ENCODE results near the gene TERT. TPM values are rescaled to one million over a fixed set of nuclear protein-coding genes. Genes with fewer than 3 reads are reported as not detected.

The TERT gene
- polyA plus RNA-seq, 3 donors: 0.17 to 0.43 (median 0.28) TPM

GRCh38 chr5:1265026-1265425, 29.8 kb downstream of the TERT start:
- no peak for DNase-seq (ENCODE audit: low read depth in 3 of 3, low spot score in 2 of 3)

GRCh38 chr5:1264211-1264610, 30.7 kb downstream of the TERT start:
- DNase-seq (ENCODE audit: low read depth in 3 of 3, low spot score in 2 of 3): no peak

- no peak for DNase-seq (ENCODE audit: low read depth in 3 of 3, low spot score in 2 of 3)
These were observed 32.5 kb downstream of the TERT start for GRCh38 chr5:1262381-1262780.

- DNase-seq (ENCODE audit: low read depth in 3 of 3, low spot score in 2 of 3): no peak
These were observed 33.2 kb downstream of the TERT start for GRCh38 chr5:1261643-1262042.

GRCh38 chr5:1259806-1260480, 34.9 kb downstream of the TERT start:
- no peak for DNase-seq (ENCODE audit: low read depth in 3 of 3, low spot score in 2 of 3)

GRCh38 chr5:1257841-1258240, 37.0 kb downstream of the TERT start:
- no peak for DNase-seq (ENCODE audit: low read depth in 3 of 3, low spot score in 2 of 3)

- DNase-seq (ENCODE audit: low read depth in 3 of 3, low spot score in 2 of 3): no peak
These were observed 37.5 kb downstream of the TERT start for GRCh38 chr5:1257363-1257762.

GRCh38 chr5:1256776-1257175, 38.1 kb downstream of the TERT start:
- DNase-seq (ENCODE audit: low read depth in 3 of 3, low spot score in 2 of 3): no peak

GRCh38 chr5:1255081-1255561, 39.7 kb downstream of the TERT start:
- DNase-seq (ENCODE audit: low read depth in 3 of 3, low spot score in 2 of 3): no peak

GRCh38 chr5:1254196-1254595, 40.7 kb downstream of the TERT start:
- DNase-seq (ENCODE audit: low read depth in 3 of 3, low spot score in 2 of 3): no peak

- DNase-seq (ENCODE audit: low read depth in 3 of 3, low spot score in 2 of 3): no peak
These were observed 41.3 kb downstream of the TERT start for GRCh38 chr5:1253456-1254105.

- no peak for DNase-seq (ENCODE audit: low read depth in 3 of 3, low spot score in 2 of 3)
These were observed 42.2 kb downstream of the TERT start for GRCh38 chr5:1252681-1253080.

GRCh38 chr5:1251678-1252580, 42.9 kb downstream of the TERT start:
- DNase-seq (ENCODE audit: low read depth in 3 of 3, low spot score in 2 of 3): no peak

GRCh38 chr5:1249366-1250280, 45.2 kb downstream of the TERT start:
- DNase-seq (ENCODE audit: low read depth in 3 of 3, low spot score in 2 of 3): no peak

GRCh38 chr5:1247811-1248210, 47.1 kb downstream of the TERT start:
- no peak for DNase-seq (ENCODE audit: low read depth in 3 of 3, low spot score in 2 of 3)

- DNase-seq (ENCODE audit: low read depth in 3 of 3, low spot score in 2 of 3): peak; percentile 56 to 83 (median 81)
These were observed 48.0 kb downstream of the TERT start for GRCh38 chr5:1246711-1247431.

- DNase-seq (ENCODE audit: low read depth in 3 of 3, low spot score in 2 of 3): no peak
These were observed 48.8 kb downstream of the TERT start for GRCh38 chr5:1245905-1246576.

- DNase-seq (ENCODE audit: low read depth in 3 of 3, low spot score in 2 of 3): no peak
These were observed 49.9 kb downstream of the TERT start for GRCh38 chr5:1244976-1245375.

- no peak for DNase-seq (ENCODE audit: low read depth in 3 of 3, low spot score in 2 of 3)
These were observed 50.6 kb downstream of the TERT start for GRCh38 chr5:1244255-1244654.
